Bronchial epithelial cell (primary cell): ENCODE data around the gene CALML5. TPM values are rescaled to one million over a fixed set of nuclear protein-coding genes. Genes with fewer than 3 reads are reported as not detected.
A peak's percentile ranks its signal among the peaks of the same experiment; 100 is the strongest.

Experiments
- DNase-seq: peaks from one replicate; pipeline ENCODE4 v3.0.0-alpha.2; 2010; ENCODE audit warnings: low read depth
- FAIRE-seq: peaks from 2 replicates; lab custom pipeline; 2011; peaks lifted over from hg19 to GRCh38; lab: Jason Lieb, UNC
- H3K27me3 ChIP-seq: 2 replicates; pipeline ENCODE4 v1.5.1; 2011; ENCODE audit warnings: low read length; ENCODE audit not compliant: control insufficient read depth, insufficient read depth
- H3K36me3 ChIP-seq: 2 replicates; pipeline ENCODE4 v1.5.1; 2011; ENCODE audit warnings: low read length; ENCODE audit not compliant: control insufficient read depth, insufficient read depth
- H3K4me3 ChIP-seq: 2 replicates; pipeline ENCODE4 v1.5.1; 2011; ENCODE audit warnings: mild to moderate bottlenecking, low read depth, low read length, control low read depth
- total RNA-seq: library from RNA; depleted of rRNA; stranded (reverse); fragments of >200 nt; gene quantifications from 2 replicates; pipeline ENCODE4 v1.2.1, GENCODE V29; 2014
- TF ChIP-seq, protein P1 (sequence below): IDR thresholded peaks from 2 replicates; pipeline ENCODE4 v1.5.1; 2011; ENCODE audit warnings: mild to moderate bottlenecking, moderate library complexity, low read length, control low read depth, inconsistent platforms; ENCODE audit not compliant: insufficient read depth, severe bottlenecking

The CALML5 gene
- total RNA-seq, 1 donor from 2014 or later: 0.79 TPM

DNA sequence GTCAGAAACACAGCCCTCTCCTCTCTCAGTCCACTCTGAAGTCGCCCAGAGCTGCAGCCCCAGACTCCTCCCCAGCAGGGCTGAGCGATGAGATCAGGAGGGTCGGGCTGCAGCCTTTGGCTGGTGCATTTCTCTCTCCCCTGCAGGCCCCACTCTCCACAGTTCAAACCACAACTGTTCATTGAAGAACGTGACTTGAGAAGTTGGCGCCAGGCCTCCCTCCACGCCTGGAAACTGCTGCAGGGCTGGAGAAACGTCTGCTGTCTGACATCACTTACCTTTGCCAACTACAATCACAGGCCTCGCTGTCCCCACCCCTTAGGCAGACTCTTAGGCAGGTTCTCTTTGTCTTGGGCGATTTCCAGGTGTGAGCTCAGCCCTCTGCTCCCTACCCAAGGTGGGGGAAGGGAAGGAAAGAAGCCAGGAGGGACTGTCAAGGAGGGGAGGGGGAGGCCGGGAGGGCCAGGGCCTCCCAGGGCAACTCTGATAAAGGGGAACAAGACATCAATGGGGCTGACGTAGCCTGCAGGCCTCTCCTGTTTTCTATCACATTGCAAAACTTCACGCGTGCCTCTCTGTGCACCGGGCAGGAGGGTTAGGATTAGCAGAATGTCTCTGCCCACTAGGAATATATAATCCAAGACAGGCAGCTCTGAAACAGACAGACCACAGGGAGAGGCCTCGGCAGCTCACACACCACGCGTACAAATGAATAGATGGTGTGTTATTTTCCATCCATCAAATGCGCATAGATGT lies 32.7 kb downstream of the CALML5 start:
- DNase-seq (peak; percentile 94), FAIRE-seq (peak; percentile 93)
- H3K36me3 ChIP-seq: no peaks in the 10 kb centered on the region
- no peaks in the 10 kb centered on the region for H3K27me3 ChIP-seq
- no peak overlapping the region for H3K4me3 ChIP-seq
- TF ChIP-seq, protein P1, sequence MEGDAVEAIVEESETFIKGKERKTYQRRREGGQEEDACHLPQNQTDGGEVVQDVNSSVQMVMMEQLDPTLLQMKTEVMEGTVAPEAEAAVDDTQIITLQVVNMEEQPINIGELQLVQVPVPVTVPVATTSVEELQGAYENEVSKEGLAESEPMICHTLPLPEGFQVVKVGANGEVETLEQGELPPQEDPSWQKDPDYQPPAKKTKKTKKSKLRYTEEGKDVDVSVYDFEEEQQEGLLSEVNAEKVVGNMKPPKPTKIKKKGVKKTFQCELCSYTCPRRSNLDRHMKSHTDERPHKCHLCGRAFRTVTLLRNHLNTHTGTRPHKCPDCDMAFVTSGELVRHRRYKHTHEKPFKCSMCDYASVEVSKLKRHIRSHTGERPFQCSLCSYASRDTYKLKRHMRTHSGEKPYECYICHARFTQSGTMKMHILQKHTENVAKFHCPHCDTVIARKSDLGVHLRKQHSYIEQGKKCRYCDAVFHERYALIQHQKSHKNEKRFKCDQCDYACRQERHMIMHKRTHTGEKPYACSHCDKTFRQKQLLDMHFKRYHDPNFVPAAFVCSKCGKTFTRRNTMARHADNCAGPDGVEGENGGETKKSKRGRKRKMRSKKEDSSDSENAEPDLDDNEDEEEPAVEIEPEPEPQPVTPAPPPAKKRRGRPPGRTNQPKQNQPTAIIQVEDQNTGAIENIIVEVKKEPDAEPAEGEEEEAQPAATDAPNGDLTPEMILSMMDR: no peak

DNA sequence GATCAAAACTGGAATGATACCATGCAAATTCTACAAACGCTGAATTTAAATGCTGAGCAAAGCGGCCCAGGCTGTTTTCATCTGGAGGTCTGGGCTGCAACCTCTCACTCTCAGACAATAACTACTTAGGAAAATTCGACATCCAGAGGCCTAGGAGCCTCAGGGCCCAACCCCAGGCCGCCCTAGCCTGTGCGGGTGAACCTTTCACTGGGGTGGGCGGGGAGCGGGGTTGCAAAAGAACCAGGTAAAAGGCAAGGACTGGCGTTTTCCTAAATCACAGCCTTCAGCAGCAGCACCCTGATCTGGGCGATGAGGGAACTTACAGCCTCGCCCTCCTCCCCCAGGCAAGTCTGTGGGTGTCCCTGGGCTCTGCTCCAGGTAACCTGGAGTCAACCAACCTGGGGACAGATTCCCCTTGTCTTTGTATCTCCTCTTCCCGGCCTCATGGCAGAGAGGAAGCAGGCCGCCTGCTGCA lies 33.4 kb downstream of the CALML5 start:
- FAIRE-seq (no peak), DNase-seq (no peak)
- TF ChIP-seq, protein P1: no peak
- H3K4me3 ChIP-seq: no peak overlapping the region
- no peaks in the 10 kb centered on the region for H3K27me3 ChIP-seq
- H3K36me3 ChIP-seq: no peaks in the 10 kb centered on the region

DNA sequence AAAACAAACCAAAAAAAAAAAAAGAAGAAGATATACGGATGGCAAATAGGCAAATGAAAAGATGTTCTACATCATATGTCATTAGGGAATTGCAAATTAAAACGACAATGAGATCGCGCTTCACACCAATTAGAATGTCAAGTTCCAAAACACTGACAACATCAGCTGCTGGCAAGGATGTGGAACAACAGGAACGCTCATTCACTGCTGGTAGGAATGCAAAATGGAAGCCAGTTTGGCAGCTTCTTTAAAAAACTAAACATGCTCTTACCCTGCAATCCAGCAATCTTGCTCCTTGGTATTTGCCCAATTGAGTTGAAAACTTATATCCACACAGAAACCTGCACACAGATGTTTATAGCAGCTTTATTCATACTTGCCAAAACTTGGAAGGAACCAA lies 34.8 kb downstream of the CALML5 start:
- DNase-seq (no peak), FAIRE-seq (no peak)
- no peaks in the 10 kb centered on the region for H3K36me3 ChIP-seq
- TF ChIP-seq, protein P1: peak; percentile 14
- H3K27me3 ChIP-seq: no peaks in the 10 kb centered on the region
- H3K4me3 ChIP-seq: no peak overlapping the region

DNA sequence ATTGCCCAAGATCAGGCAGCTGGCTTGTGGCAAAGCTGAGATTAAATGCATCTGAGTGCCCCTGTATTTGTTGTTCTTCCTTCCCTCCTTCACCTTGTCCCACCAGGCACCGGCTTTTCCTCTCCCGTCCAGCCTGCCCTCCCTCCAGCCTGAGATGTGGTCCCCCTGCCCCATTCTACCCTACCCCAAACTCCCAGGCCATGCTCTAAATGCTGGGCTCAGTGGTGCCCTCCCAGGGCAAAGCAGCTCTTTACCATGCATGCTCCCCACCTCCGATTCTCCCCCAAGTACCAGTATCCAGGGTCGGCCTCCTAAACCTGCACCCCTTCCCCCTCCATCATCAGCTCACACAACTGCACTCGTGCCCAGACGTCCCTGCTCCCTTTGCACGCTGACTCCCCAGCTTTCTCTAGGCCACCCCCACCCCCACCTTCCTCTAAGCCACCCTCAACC lies 36.5 kb downstream of the CALML5 start:
- Histone ChIP-seq H3K27me3 (no peaks in the 10 kb centered on the region), H3K4me3 (no peak overlapping the region), H3K36me3 (no peaks in the 10 kb centered on the region)
- no peak for FAIRE-seq
- TF ChIP-seq, protein P1: no peak
- DNase-seq: no peak

DNA sequence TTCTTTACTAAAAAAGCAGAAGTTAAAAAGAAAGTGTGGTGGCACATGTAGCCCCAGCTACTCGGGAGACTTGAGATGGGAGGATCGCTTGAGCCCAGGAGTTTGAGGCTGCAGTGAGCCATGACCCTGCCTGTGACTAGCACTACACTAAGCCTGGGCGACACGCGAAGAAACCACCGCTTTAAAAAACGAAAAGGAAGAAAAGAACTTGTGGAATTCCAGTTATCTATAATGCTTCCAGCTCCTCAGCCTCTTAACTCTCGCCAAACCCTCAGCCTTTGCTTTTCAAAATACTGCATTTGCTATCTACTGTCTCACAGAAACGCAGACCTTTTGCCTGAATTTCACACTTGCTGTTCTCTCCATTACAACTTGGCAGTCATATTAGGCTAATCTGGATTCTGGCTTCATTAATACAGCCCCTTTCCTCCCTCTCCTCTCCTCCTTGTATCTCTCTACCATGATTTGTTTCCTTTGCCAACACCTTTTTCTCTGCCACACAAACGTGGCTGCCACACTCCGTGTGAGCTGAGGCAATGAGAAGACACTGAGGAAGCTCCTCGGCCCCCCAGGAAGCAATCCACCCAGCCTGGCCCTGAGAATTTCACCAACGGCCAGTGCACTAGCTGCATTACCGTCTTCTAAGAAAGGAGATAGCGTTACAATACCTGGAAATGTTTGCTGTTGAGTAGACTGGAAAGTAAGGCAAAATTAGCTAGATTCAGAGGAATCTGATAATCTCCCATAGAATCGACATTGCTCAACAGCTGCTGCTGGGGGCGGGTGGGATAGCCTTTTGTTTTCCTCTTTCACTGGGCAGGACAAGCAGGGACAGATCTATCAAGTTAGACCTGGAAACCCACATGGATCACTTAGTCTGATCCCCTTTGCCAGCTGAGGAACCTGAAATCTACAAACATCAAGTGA lies 37.2 kb downstream of the CALML5 start:
- TF ChIP-seq, protein P1: no peak
- no peak overlapping the region for H3K4me3 ChIP-seq
- H3K36me3 ChIP-seq: no peaks in the 10 kb centered on the region
- no peak for DNase-seq
- no peaks in the 10 kb centered on the region for H3K27me3 ChIP-seq
- no peak for FAIRE-seq
